HPDE6-E6E7 (cell line): ENCODE measurements around the gene ACVR2A.

Experiments
- DNase-seq: peaks from one replicate; pipeline ENCODE4 v3.0.0; 2011; ENCODE audit warnings: missing footprints; ENCODE audit errors: extremely low spot score

The ACVR2A gene

GRCh38 chr2:147855316-147855715, 10.5 kb downstream of the ACVR2A start:
- no peak for DNase-seq

GRCh38 chr2:147855977-147856376, 11.1 kb downstream of the ACVR2A start:
- DNase-seq = no peak

- no peak for DNase-seq
These were observed 15.2 kb downstream of the ACVR2A start for GRCh38 chr2:147860009-147860408.

GRCh38 chr2:147862859-147863516, 18.2 kb downstream of the ACVR2A start:
- no peak for DNase-seq

GRCh38 chr2:147863835-147864234, 19.0 kb downstream of the ACVR2A start:
- no peak for DNase-seq

GRCh38 chr2:147865560-147865959, 20.7 kb downstream of the ACVR2A start:
- no peak for DNase-seq

GRCh38 chr2:147867050-147867449, 22.2 kb downstream of the ACVR2A start:
- DNase-seq = no peak

GRCh38 chr2:147869934-147870333, 25.1 kb downstream of the ACVR2A start:
- DNase-seq = no peak

GRCh38 chr2:147872967-147873366, 28.1 kb downstream of the ACVR2A start:
- no peak for DNase-seq

GRCh38 chr2:147873859-147874483, 29.1 kb downstream of the ACVR2A start:
- DNase-seq = no peak

GRCh38 chr2:147879846-147880245, 35.0 kb downstream of the ACVR2A start:
- no peak for DNase-seq

- DNase-seq = no peak
These were observed 37.8 kb downstream of the ACVR2A start for GRCh38 chr2:147882631-147883030.

- no peak for DNase-seq
These were observed 40.0 kb downstream of the ACVR2A start for GRCh38 chr2:147884830-147885229.

GRCh38 chr2:147886136-147886535, 41.3 kb downstream of the ACVR2A start:
- no peak for DNase-seq

- no peak for DNase-seq
These were observed 43.9 kb downstream of the ACVR2A start for GRCh38 chr2:147888680-147889079.

GRCh38 chr2:147904051-147904450, 59.2 kb downstream of the ACVR2A start:
- DNase-seq = peak; percentile 1

GRCh38 chr2:147909178-147909577, 64.3 kb downstream of the ACVR2A start:
- DNase-seq = no peak

GRCh38 chr2:147910990-147911473, 66.2 kb downstream of the ACVR2A start:
- DNase-seq = peak; percentile 1

- no peak for DNase-seq
These were observed 69.1 kb downstream of the ACVR2A start for GRCh38 chr2:147913701-147914480.

- no peak for DNase-seq
These were observed 71.2 kb downstream of the ACVR2A start for GRCh38 chr2:147916067-147916466.

GRCh38 chr2:147916723-147917122, 71.9 kb downstream of the ACVR2A start:
- DNase-seq = no peak

- DNase-seq = no peak
These were observed 72.3 kb downstream of the ACVR2A start for GRCh38 chr2:147917161-147917560.

GRCh38 chr2:147923846-147924245, 79.0 kb downstream of the ACVR2A start:
- DNase-seq = no peak
